Right lobe of liver (tissue), 6 donors: ENCODE data around the gene ARHGAP8. TPM values are rescaled to one million over a fixed set of nuclear protein-coding genes. Genes with fewer than 3 reads are reported as not detected.

Experiments
- ATAC-seq, 4 donors: fragments of 200-7000 bp; cut with Tn5 transposase; one replicate each; pipeline ENCODE4 v1.9.1; 2020; ENCODE audit warnings: mild to moderate bottlenecking in 4 of 4, moderate library complexity in 4 of 4
- DNase-seq, 3 donors: peaks; one replicate each; pipeline ENCODE4 v3.0.0-alpha.2; 2020
- H3K27ac ChIP-seq, 3 donors: fragments of 200-600 bp; one replicate each; pipeline ENCODE4 v1.8.0; 2022
- H3K27me3 ChIP-seq, 2 donors: fragments of 200-600 bp; one replicate each; pipeline ENCODE4 v1.8.0; 2022
- H3K36me3 ChIP-seq, 4 donors: fragments of 200-600 bp; sonication (generic) in 1 of 4; one replicate each; pipeline versions ENCODE4 v1.5.1 to v1.8.0; 2017 to 2022; ENCODE audit warnings: control low read depth in 1 of 4
- H3K4me1 ChIP-seq, 4 donors: fragments of 200-600 bp; sonication (generic) in 1 of 4; one replicate each; pipeline versions ENCODE4 v1.5.1 to v1.8.0; 2017 to 2022; ENCODE audit warnings: control low read depth in 1 of 4
- H3K4me3 ChIP-seq, 3 donors: fragments of 200-600 bp; one replicate each; pipeline ENCODE4 v1.8.0; 2022
- H3K9me3 ChIP-seq, 4 donors: fragments of 200-600 bp; sonication (generic) in 1 of 4; one replicate each; pipeline versions ENCODE4 v1.5.1 to v1.8.0; 2017 to 2022; ENCODE audit warnings: control low read depth in 1 of 4
- POLR2A ChIP-seq: fragments of 450-650 bp; IDR thresholded peaks from one replicate; pipeline ENCODE4 v1.6.1; 2017; ENCODE audit warnings: antibody characterized with exemption, mild to moderate bottlenecking
- whole genome bisulfite sequencing: methylation state at CpG from one replicate; pipeline ENCODE4 v1.1.6; 2018; ENCODE audit warnings: low coverage, low lambda C conversion rate; ENCODE audit not compliant: insufficient coverage; ENCODE audit errors: missing lambda C conversion rate; 5-methylcytosine and 5-hydroxymethylcytosine counted together
- intact Hi-C, 2 donors: fragments of 100-400 bp; cut with DNase I; formaldehyde crosslinking; loops; one replicate each; pipeline versions ENCODE4 v1.11.2 to v1.14.1; 2022
- total RNA-seq, 6 experiments: library from RNA; depleted of rRNA in 2 of 6; stranded (reverse); fragments of >200 nt in 2 of 6; fragmentation: NEBNext Ultra II Directional in 3 of 6; extraction: Animal tissue kit (Norgen Biotek cat#: 25700) in 3 of 6; gene quantifications; one replicate each; pipeline versions ENCODE4 v1.1.0 to v1.2.4, GENCODE V29; 2016 to 2023
- TF ChIP-seq, protein P1 (sequence below), 4 donors: fragments of 200-600 bp in 3 of 4; fragments of 450-650 bp in 1 of 4; IDR thresholded peaks; one replicate each; pipeline versions ENCODE4 v1.5.1 to v1.8.0; 2016 to 2022; ENCODE audit warnings: antibody characterized with exemption in 4 of 4, mild to moderate bottlenecking in 2 of 4
- donor health status: DM: no; HTN: yes; CAD: no.
- donor health status: DM: no; HTN: no; CAD: no.
- donor health status: DM: no; HTN: no; CAD: no.
- donor health status: DM: no; HTN: yes; CAD: no.
- donor health status: DM: no; HTN: yes; CAD: no.

ARHGAP8 gene
- total RNA-seq, 6 experiments from 2014 or later, result 0.49 to 1.0 (median 0.61) TPM; not detected in 1

DNA sequence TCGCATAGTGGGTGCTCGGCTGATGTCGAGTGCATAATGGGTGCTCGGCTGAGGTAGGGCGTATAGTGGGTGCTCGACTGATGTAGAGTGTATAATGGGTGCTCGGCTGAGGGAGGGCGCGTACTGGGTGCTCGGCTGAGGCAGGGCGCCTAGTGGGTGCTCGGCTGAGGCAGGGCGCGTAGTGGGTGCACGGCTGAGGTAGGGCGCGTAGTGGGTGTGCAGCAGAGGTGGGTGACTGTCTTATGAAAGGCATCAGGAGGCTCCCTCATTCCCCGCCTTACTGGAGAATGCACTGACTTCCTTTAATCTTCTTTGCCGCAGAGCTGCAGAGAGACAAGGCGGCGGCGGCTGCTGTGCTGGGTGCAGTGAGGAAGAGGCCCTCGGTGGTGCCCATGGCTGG, 33.8 kb downstream of the ARHGAP8 start:
- no peaks in the 10 kb centered on the region for H3K27me3 ChIP-seq
- ATAC-seq (peak in 1 of 4 donors; percentile 33), DNase-seq (no peak)
- H3K4me3 ChIP-seq, result no peak overlapping the region
- TF ChIP-seq, protein P1, sequence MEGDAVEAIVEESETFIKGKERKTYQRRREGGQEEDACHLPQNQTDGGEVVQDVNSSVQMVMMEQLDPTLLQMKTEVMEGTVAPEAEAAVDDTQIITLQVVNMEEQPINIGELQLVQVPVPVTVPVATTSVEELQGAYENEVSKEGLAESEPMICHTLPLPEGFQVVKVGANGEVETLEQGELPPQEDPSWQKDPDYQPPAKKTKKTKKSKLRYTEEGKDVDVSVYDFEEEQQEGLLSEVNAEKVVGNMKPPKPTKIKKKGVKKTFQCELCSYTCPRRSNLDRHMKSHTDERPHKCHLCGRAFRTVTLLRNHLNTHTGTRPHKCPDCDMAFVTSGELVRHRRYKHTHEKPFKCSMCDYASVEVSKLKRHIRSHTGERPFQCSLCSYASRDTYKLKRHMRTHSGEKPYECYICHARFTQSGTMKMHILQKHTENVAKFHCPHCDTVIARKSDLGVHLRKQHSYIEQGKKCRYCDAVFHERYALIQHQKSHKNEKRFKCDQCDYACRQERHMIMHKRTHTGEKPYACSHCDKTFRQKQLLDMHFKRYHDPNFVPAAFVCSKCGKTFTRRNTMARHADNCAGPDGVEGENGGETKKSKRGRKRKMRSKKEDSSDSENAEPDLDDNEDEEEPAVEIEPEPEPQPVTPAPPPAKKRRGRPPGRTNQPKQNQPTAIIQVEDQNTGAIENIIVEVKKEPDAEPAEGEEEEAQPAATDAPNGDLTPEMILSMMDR (IDR thresholded peaks at IDR 0.05), result no peak
- intact Hi-C loops, result no loop called here
- H3K36me3 ChIP-seq, result no peaks in the 10 kb centered on the region
- 74% methylated on average over 5 of the region's 23 CpGs for WGBS
- H3K27ac ChIP-seq, result no peak overlapping the region
- no peaks in the 10 kb centered on the region for H3K9me3 ChIP-seq
- H3K4me1 ChIP-seq, result no peaks in the 10 kb centered on the region

DNA sequence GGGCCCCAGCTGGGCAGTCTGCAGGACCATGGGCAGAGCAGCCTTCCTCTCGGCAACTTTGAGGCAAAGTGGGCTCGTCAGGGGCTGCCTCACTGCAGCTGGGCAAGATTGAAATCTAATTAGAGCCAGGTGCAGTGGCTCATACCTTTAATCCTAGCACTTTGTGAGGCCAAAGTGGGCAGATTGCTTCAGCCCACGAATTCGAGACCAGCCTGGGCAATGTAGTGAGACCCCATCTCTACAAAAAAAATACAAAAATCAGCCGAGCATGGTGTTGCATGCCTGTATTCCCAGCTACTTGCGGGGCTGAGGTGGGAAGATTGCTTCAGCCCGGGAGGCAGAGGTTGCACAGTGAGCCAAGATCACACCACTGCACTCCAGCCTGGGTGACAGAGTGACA, 34.2 kb downstream of the ARHGAP8 start:
- Histone ChIP-seq H3K9me3 (no peaks in the 10 kb centered on the region), H3K27ac (no peak overlapping the region), H3K27me3 (no peaks in the 10 kb centered on the region), H3K4me3 (no peak overlapping the region), H3K4me1 (no peaks in the 10 kb centered on the region), H3K36me3 (no peaks in the 10 kb centered on the region)
- intact Hi-C loops, result no loop called here
- no peak for DNase-seq
- WGBS, result 82% methylated on average over 3 of the region's 7 CpGs
- no peak for TF ChIP-seq POLR2A
- TF ChIP-seq, protein P1 (IDR thresholded peaks at IDR 0.05), result no peak
- no peak for ATAC-seq

DNA sequence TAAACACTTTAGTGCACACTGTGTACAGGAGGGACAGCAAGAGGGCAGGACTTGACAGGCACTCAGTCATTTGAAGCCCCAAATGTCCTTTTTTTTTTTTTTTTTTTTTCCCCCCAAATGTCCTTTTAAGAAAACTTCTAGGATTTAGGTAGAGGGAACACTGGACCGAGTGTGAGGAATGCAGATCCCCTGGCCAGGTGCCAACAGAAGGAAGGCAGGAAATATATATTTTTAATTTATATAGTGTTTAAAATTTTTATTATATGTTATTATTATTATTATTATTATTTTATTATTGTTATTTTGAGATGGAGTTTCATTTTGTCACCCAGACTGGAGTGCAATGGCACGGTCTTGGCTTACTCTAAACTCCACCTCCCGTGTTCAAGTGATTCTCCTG, 35.5 kb downstream of the ARHGAP8 start:
- DNase-seq (no peak), ATAC-seq (no peak)
- TF ChIP-seq, protein P1 (IDR thresholded peaks at IDR 0.05), result no peak
- TF ChIP-seq POLR2A, result no peak
- Histone ChIP-seq H3K4me3 (no peak overlapping the region), H3K27me3 (no peaks in the 10 kb centered on the region), H3K9me3 (no peaks in the 10 kb centered on the region), H3K36me3 (no peaks in the 10 kb centered on the region), H3K27ac (no peak overlapping the region), H3K4me1 (no peaks in the 10 kb centered on the region)
- intact Hi-C loops, result no loop called here
- 61% methylated on average over 3 of the region's 3 CpGs for WGBS

DNA sequence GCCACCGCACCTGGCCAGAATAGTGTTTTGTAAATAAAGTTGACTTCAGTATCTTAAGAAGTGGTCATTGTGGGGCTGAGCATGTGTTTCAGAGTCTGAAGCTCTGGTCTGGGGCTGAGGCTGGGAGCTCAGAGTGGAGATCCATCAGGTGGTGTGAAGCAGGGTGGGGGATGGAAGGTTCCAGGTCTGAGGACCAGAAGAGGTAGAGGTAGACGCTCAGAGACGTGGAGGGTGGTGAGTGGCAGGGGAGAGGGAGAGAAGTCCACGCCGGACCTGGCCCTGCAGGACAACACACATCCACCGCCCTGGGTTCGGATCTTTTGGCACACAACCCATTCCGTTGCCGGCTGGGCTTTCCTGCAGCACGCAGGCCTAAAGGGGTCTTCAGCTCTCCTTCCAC, 40.7 kb downstream of the ARHGAP8 start:
- no peak overlapping the region for H3K4me3 ChIP-seq
- no peak for ATAC-seq
- no peaks in the 10 kb centered on the region for H3K36me3 ChIP-seq
- intact Hi-C loops, result no loop called here
- no peak for DNase-seq
- H3K4me1 ChIP-seq, result no peaks in the 10 kb centered on the region
- H3K9me3 ChIP-seq, result no peaks in the 10 kb centered on the region
- no peak overlapping the region for H3K27ac ChIP-seq
- TF ChIP-seq, protein P1 (IDR thresholded peaks at IDR 0.05), result no peak
- no peak for TF ChIP-seq POLR2A
- WGBS, result 93% methylated on average over 1 of the region's 10 CpGs
- H3K27me3 ChIP-seq, result no peaks in the 10 kb centered on the region
